Neural cell (in vitro differentiated cells): Measurements from ENCODE around the gene DNMT3B. TPM values are rescaled to one million over a fixed set of nuclear protein-coding genes. Genes with fewer than 3 reads are reported as not detected.

Experiments used
- H2AFZ ChIP-seq: fragments of 200-600, 300-800 bp; sonication (generic), shearing (Covaris generic); 2 replicates; pipeline ENCODE4 v1.6.0; 2014; ENCODE audit warnings: low read depth, mild to moderate bottlenecking, antibody characterized with exemption, low read length, moderate library complexity
- H3F3A ChIP-seq: fragments of 200-600 bp; shearing (Covaris generic); 2 replicates; pipeline ENCODE4 v1.6.1; 2016; ENCODE audit warnings: mild to moderate bottlenecking, moderate library complexity, mixed read lengths, antibody characterized with exemption, low read length; ENCODE audit not compliant: insufficient read depth, poor library complexity, severe bottlenecking
- H3K27ac ChIP-seq: fragments of 200-600, 300-800 bp; sonication (generic), shearing (Covaris generic); 2 replicates; pipeline ENCODE4 v1.5.1; 2014; ENCODE audit warnings: mild to moderate bottlenecking, low read length, moderate library complexity
- H3K27me3 ChIP-seq: fragments of 300-800, 200-600 bp; sonication (generic), shearing (Covaris generic); 2 replicates; pipeline ENCODE4 v1.6.0; 2014; ENCODE audit warnings: mild to moderate bottlenecking, low read depth, low read length, moderate library complexity; ENCODE audit not compliant: insufficient read depth
- H3K36me3 ChIP-seq: fragments of 300-800, 200-600 bp; sonication (generic), shearing (Covaris generic); 2 replicates; pipeline ENCODE4 v1.5.1; 2014; ENCODE audit warnings: mild to moderate bottlenecking, antibody characterized with exemption, low read length, moderate library complexity; ENCODE audit not compliant: insufficient read depth
- H3K4me2 ChIP-seq: fragments of 300-800, 200-600 bp; sonication (generic), shearing (Covaris generic); 2 replicates; pipeline ENCODE4 v1.6.0; 2014; ENCODE audit warnings: mild to moderate bottlenecking, low read length
- H3K4me3 ChIP-seq: fragments of 300-800, 200-600 bp; sonication (generic), shearing (Covaris generic); 2 replicates; pipeline ENCODE4 v1.5.1; 2014; ENCODE audit warnings: mild to moderate bottlenecking, low read length, moderate library complexity
- H3K79me2 ChIP-seq: fragments of 200-600 bp; shearing (Covaris generic); replicated peaks from 2 replicates; pipeline ENCODE4 v1.6.0; 2014; ENCODE audit warnings: mild to moderate bottlenecking, low read length, moderate library complexity; ENCODE audit not compliant: insufficient read depth
- H3K9ac ChIP-seq: fragments of 300-800, 200-600 bp; sonication (generic), shearing (Covaris generic); 2 replicates; pipeline ENCODE4 v1.6.1; 2016; ENCODE audit warnings: mild to moderate bottlenecking, low read length, mixed read lengths
- H3K9me2 ChIP-seq: fragments of 200-600 bp; shearing (Covaris generic); 2 replicates; pipeline ENCODE4 v1.6.1; 2016; ENCODE audit warnings: mild to moderate bottlenecking, low read length, mixed read lengths; ENCODE audit not compliant: insufficient read depth
- H3K9me3 ChIP-seq: fragments of 200-600, 300-800 bp; sonication (generic), shearing (Covaris generic); 2 replicates; pipeline ENCODE4 v1.6.1; 2016; ENCODE audit warnings: mild to moderate bottlenecking, mixed run types, low read length, moderate library complexity, mixed read lengths
- H4K20me1 ChIP-seq: fragments of 200-600 bp; shearing (Covaris generic); 2 replicates; pipeline ENCODE4 v1.6.1; 2016; ENCODE audit warnings: mild to moderate bottlenecking, mixed run types; ENCODE audit not compliant: insufficient read depth
- EP300 ChIP-seq: fragments of 450-650 bp; conservative IDR thresholded peaks from 2 replicates; pipeline ENCODE4 v1.6.1; 2014; ENCODE audit warnings: antibody characterized with exemption, mild to moderate bottlenecking, moderate library complexity; ENCODE audit not compliant: poor library complexity, severe bottlenecking
- EZH2 ChIP-seq: fragments of 200-600, 300-800 bp; shearing (Covaris generic), sonication (generic); IDR thresholded peaks from 2 replicates; pipeline ENCODE4 v1.6.1; 2014; ENCODE audit warnings: antibody characterized with exemption, low read length, borderline replicate concordance, mild to moderate bottlenecking; ENCODE audit not compliant: insufficient read depth, poor library complexity, severe bottlenecking
- MXI1 ChIP-seq: fragments of 450-650 bp; conservative IDR thresholded peaks from 2 replicates; pipeline ENCODE4 v1.6.1; 2014; ENCODE audit warnings: antibody characterized with exemption, mild to moderate bottlenecking; ENCODE audit not compliant: poor library complexity, severe bottlenecking
- POLR2AphosphoS5 ChIP-seq: IDR thresholded peaks from 2 replicates; pipeline ENCODE4 v1.6.1; 2012
- RAD21 ChIP-seq: fragments of 450-650 bp; conservative IDR thresholded peaks from 2 replicates; pipeline ENCODE4 v1.6.1; 2014; ENCODE audit warnings: antibody characterized with exemption, mild to moderate bottlenecking, moderate library complexity
- SMC3 ChIP-seq: fragments of 450-650 bp; conservative IDR thresholded peaks from 2 replicates; pipeline ENCODE4 v1.6.1; 2014; ENCODE audit warnings: antibody characterized with exemption, mild to moderate bottlenecking, moderate library complexity; ENCODE audit not compliant: poor library complexity
- TAF1 ChIP-seq: IDR thresholded peaks from 2 replicates; pipeline ENCODE4 v1.6.1; 2012; ENCODE audit warnings: low read depth
- polyA plus RNA-seq: library from polyadenylated mRNA; depleted of rRNA; stranded (reverse); fragments of >200 nt; gene quantifications from 2 replicates; pipeline ENCODE4 v1.2.3, GENCODE V29; 2014
- TF ChIP-seq, protein P1 (sequence below): fragments of 450-650 bp; IDR thresholded peaks from 2 replicates; pipeline ENCODE4 v1.5.1; 2014; ENCODE audit warnings: antibody characterized with exemption, mild to moderate bottlenecking, moderate library complexity; ENCODE audit not compliant: poor library complexity, severe bottlenecking
- TF ChIP-seq, protein P2 (sequence below): IDR thresholded peaks from 2 replicates; pipeline ENCODE4 v1.6.1; 2012; ENCODE audit warnings: borderline replicate concordance

DNMT3B gene
- polyA plus RNA-seq, 1 donor from 2014 or later, result 8.7 TPM

DNA sequence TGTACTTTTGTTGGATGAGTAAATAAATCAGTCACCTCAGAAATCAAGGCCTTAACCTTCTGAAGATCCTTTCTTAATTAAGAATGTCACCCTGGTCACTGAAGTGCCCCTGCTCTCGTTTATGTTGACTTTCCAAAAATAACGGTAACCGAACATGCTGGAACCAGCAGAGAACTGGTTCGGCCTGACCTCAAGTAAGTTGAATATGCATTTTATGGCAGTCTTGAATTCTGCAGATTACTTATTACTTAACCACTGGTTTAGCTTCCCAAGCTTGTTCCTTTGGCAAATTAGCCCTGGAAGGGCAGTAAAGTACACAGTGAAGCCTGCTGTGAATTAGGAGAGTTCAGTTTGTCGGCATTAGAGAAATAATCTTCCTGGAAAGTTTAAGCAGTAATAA is 69.8 kb downstream of the DNMT3B start:
- Histone ChIP-seq H3K4me3 (no peak overlapping the region), H4K20me1 (peaks cover 11% of the 10 kb centered on the region), H3K9ac (no peak overlapping the region), H3F3A (no peaks in the 10 kb centered on the region), H3K9me2 (no peaks in the 10 kb centered on the region), H3K9me3 (no peaks in the 10 kb centered on the region), H2AFZ (no peak overlapping the region), H3K27ac (no peak overlapping the region), H3K36me3 (peaks cover 5% of the 10 kb centered on the region), H3K27me3 (no peaks in the 10 kb centered on the region), H3K79me2 (peaks cover 50% of the 10 kb centered on the region), H3K4me2 (no peak overlapping the region)
- TF ChIP-seq EP300, result no peak

DNA sequence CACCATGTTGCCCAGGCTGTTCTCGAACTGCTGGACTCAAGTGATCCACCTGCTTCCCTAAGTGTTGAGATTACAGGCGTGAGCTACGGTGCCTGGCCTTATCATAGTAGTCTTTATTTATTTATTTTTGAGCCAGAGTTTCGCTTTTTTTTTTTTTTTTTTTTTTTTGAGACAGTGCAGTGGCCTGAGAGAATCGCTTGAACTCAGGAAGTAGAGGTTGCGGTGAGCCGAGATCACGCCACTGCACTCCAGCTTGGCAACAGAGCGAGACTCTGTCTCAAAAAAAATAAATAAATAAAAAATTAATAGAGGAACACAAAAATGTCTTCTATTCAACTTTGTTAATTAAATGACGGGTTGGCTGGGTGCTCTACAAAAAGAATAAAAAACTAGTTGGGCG is 70.5 kb downstream of the DNMT3B start:
- no peaks in the 10 kb centered on the region for H3K9me3 ChIP-seq
- peaks cover 50% of the 10 kb centered on the region for H3K79me2 ChIP-seq
- H3F3A ChIP-seq, result no peaks in the 10 kb centered on the region
- H3K4me2 ChIP-seq, result no peak overlapping the region
- H3K36me3 ChIP-seq, result peaks cover 5% of the 10 kb centered on the region
- no peak overlapping the region for H3K4me3 ChIP-seq
- no peak overlapping the region for H2AFZ ChIP-seq
- no peak overlapping the region for H3K27ac ChIP-seq
- TF ChIP-seq EP300 (no peak), TAF1 (no peak), RAD21 (no peak), MXI1 (no peak), EZH2 (no peak), POLR2AphosphoS5 (no peak), SMC3 (no peak)
- TF ChIP-seq, protein P1, sequence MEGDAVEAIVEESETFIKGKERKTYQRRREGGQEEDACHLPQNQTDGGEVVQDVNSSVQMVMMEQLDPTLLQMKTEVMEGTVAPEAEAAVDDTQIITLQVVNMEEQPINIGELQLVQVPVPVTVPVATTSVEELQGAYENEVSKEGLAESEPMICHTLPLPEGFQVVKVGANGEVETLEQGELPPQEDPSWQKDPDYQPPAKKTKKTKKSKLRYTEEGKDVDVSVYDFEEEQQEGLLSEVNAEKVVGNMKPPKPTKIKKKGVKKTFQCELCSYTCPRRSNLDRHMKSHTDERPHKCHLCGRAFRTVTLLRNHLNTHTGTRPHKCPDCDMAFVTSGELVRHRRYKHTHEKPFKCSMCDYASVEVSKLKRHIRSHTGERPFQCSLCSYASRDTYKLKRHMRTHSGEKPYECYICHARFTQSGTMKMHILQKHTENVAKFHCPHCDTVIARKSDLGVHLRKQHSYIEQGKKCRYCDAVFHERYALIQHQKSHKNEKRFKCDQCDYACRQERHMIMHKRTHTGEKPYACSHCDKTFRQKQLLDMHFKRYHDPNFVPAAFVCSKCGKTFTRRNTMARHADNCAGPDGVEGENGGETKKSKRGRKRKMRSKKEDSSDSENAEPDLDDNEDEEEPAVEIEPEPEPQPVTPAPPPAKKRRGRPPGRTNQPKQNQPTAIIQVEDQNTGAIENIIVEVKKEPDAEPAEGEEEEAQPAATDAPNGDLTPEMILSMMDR, result no peak
- TF ChIP-seq, protein P2, sequence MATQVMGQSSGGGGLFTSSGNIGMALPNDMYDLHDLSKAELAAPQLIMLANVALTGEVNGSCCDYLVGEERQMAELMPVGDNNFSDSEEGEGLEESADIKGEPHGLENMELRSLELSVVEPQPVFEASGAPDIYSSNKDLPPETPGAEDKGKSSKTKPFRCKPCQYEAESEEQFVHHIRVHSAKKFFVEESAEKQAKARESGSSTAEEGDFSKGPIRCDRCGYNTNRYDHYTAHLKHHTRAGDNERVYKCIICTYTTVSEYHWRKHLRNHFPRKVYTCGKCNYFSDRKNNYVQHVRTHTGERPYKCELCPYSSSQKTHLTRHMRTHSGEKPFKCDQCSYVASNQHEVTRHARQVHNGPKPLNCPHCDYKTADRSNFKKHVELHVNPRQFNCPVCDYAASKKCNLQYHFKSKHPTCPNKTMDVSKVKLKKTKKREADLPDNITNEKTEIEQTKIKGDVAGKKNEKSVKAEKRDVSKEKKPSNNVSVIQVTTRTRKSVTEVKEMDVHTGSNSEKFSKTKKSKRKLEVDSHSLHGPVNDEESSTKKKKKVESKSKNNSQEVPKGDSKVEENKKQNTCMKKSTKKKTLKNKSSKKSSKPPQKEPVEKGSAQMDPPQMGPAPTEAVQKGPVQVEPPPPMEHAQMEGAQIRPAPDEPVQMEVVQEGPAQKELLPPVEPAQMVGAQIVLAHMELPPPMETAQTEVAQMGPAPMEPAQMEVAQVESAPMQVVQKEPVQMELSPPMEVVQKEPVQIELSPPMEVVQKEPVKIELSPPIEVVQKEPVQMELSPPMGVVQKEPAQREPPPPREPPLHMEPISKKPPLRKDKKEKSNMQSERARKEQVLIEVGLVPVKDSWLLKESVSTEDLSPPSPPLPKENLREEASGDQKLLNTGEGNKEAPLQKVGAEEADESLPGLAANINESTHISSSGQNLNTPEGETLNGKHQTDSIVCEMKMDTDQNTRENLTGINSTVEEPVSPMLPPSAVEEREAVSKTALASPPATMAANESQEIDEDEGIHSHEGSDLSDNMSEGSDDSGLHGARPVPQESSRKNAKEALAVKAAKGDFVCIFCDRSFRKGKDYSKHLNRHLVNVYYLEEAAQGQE, result no peak
- H3K9me2 ChIP-seq, result no peaks in the 10 kb centered on the region
- no peaks in the 10 kb centered on the region for H3K27me3 ChIP-seq
- H4K20me1 ChIP-seq, result peaks cover 11% of the 10 kb centered on the region
- no peak overlapping the region for H3K9ac ChIP-seq

DNA sequence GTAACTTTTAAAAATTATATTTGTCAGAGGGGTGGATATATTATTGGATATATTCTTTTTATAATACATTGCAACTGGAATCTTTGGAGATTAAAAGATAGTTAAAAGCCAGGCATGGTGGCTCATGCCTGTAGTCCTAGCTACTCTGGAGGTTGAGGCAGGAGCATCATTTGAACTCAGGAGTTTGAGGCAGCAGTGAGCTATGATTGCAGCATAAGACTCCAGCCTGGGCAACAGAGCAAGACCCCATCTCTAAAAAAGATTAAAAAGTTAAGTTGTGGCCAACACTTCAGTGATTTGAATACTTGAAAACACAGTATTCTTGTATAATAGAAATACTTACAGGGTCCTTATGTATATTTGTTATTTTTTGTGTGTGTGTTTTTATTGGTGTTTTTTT is 72.8 kb downstream of the DNMT3B start:
- H3K27me3 ChIP-seq, result no peaks in the 10 kb centered on the region
- H3K4me2 ChIP-seq, result no peak overlapping the region
- TF ChIP-seq SMC3 (no peak), RAD21 (no peak), TAF1 (no peak), EP300 (no peak), MXI1 (no peak), EZH2 (no peak)
- TF ChIP-seq, protein P1, result no peak
- no peak overlapping the region for H2AFZ ChIP-seq
- no peaks in the 10 kb centered on the region for H3K9me3 ChIP-seq
- H3K9ac ChIP-seq, result no peak overlapping the region
- no peak overlapping the region for H3K27ac ChIP-seq
- H4K20me1 ChIP-seq, result peaks cover 11% of the 10 kb centered on the region
- H3K9me2 ChIP-seq, result no peaks in the 10 kb centered on the region
- peaks cover 5% of the 10 kb centered on the region for H3K36me3 ChIP-seq
- peaks cover 32% of the 10 kb centered on the region for H3K79me2 ChIP-seq
- H3K4me3 ChIP-seq, result no peak overlapping the region
- no peaks in the 10 kb centered on the region for H3F3A ChIP-seq
